GM12878 (cell line): Measurements from ENCODE around the gene TLNRD1. TPM values are rescaled to one million over a fixed set of nuclear protein-coding genes. Genes with fewer than 3 reads are reported as not detected.

Experiments used
- ATAC-seq: fragments of 200-7000 bp; cut with Tn5 transposase; 3 replicates; pipeline ENCODE4 v1.9.1; 2020; ENCODE audit warnings: mild to moderate bottlenecking, moderate library complexity
- BruUV-seq: library from RNA; stranded (reverse); fragments of 400-500 nt; replicated peaks from 2 replicates; lab custom pipeline; 2021; lab: Mats Ljungman, UMichigan
- CTCF ChIA-PET: fragments of 300-600 bp; sonication (Branson Sonifier 250); formaldehyde crosslinking; extraction: SDS; loops from one replicate; lab custom pipeline; 2021; ENCODE audit warnings: inconsistent platforms; lab: Yijun Ruan, JAX
- POLR2A ChIA-PET: fragments of 350-600 bp; formaldehyde crosslinking; extraction: SDS; loops from one replicate; lab custom pipeline; 2021; ENCODE audit warnings: inconsistent platforms; lab: Charles Lee
- RAD21 ChIA-PET: fragments of 300-600 bp; sonication (Branson Sonifier 250); formaldehyde crosslinking; loops from one replicate; lab custom pipeline; 2023; ENCODE audit warnings: antibody characterized with exemption; ENCODE audit not compliant: unreplicated experiment; lab: Charles Lee
- SMC1A ChIA-PET: fragments of 300-600 bp; sonication (Branson Sonifier 250); formaldehyde crosslinking; loops from one replicate; lab custom pipeline; 2023; ENCODE audit not compliant: unreplicated experiment, uncharacterized antibody; lab: Charles Lee
- DNase-seq: peaks from one replicate; pipeline ENCODE4 v3.0.0-alpha.2; 2011; ENCODE audit warnings: low read depth, low spot score
- FAIRE-seq: peaks from 3 replicates; lab custom pipeline; 2011; peaks lifted over from hg19 to GRCh38; lab: Jason Lieb, UNC
- H2AFZ ChIP-seq: 2 replicates; pipeline ENCODE4 v1.6.0; 2011; ENCODE audit warnings: low read depth, low read length, control low read depth; ENCODE audit not compliant: control insufficient read depth
- H3K27ac ChIP-seq: 2 replicates; pipeline ENCODE4 v1.5.1; 2011; ENCODE audit warnings: control low read depth; ENCODE audit not compliant: control insufficient read depth, insufficient read depth
- H3K27me3 ChIP-seq, 2 experiments: replicated peaks in 1 of 2; 2 replicates each; pipeline versions ENCODE4 v1.6.0 to v1.6.1; 2011; ENCODE audit warnings: low read length in 1 of 2; ENCODE audit not compliant: control insufficient read depth in 2 of 2, insufficient read depth in 2 of 2
- H3K36me3 ChIP-seq, 2 experiments: 2 replicates each; pipeline ENCODE4 v1.5.1; 2011; ENCODE audit warnings: low read length in 1 of 2; ENCODE audit not compliant: control insufficient read depth in 2 of 2, insufficient read depth in 2 of 2
- H3K4me1 ChIP-seq: 2 replicates; pipeline ENCODE4 v1.6.1; 2011; ENCODE audit warnings: mild to moderate bottlenecking, low read length, moderate library complexity, mixed read lengths; ENCODE audit not compliant: control insufficient read depth, insufficient read depth
- H3K4me2 ChIP-seq: 2 replicates; pipeline ENCODE4 v1.6.0; 2011; ENCODE audit warnings: control low read depth; ENCODE audit not compliant: control insufficient read depth, insufficient read depth
- H3K4me3 ChIP-seq: fragments of 200-600 bp; sonication (generic); 2 replicates; pipeline ENCODE4 v1.5.1; 2016
- H3K79me2 ChIP-seq: 2 replicates; pipeline ENCODE4 v1.6.0; 2011; ENCODE audit warnings: low read length; ENCODE audit not compliant: control insufficient read depth, insufficient read depth
- H3K9ac ChIP-seq: 2 replicates; pipeline ENCODE4 v1.8.0; 2011; ENCODE audit warnings: low read length, control low read depth, mixed read lengths; ENCODE audit not compliant: control insufficient read depth, insufficient read depth
- H3K9me3 ChIP-seq: replicated peaks from 3 replicates; pipeline ENCODE4 v1.5.1; 2011; ENCODE audit warnings: mild to moderate bottlenecking, low read length; ENCODE audit not compliant: control insufficient read depth, insufficient read depth
- H4K20me1 ChIP-seq: 2 replicates; pipeline ENCODE4 v1.6.0; 2011; ENCODE audit not compliant: control insufficient read depth, insufficient read depth
- ASH2L ChIP-seq: fragments of 300-600, 200-600 bp; sonication (generic); IDR thresholded peaks from 2 replicates; pipeline ENCODE4 v1.6.1; 2017; ENCODE audit warnings: low read depth, mild to moderate bottlenecking, borderline replicate concordance
- ATF7 ChIP-seq: fragments of 450-650 bp; IDR thresholded peaks from 2 replicates; pipeline ENCODE4 v1.6.1; 2016; ENCODE audit warnings: low read depth, mild to moderate bottlenecking
- CEBPB ChIP-seq, 2 experiments: fragments of 150-350 bp in 1 of 2; IDR thresholded peaks; 2 replicates each; pipeline ENCODE4 v1.6.1; 2012 to 2014; ENCODE audit warnings: low read depth in 2 of 2, low read length in 2 of 2, borderline replicate concordance in 1 of 2, inconsistent platforms in 1 of 2
- FOS ChIP-seq: IDR thresholded peaks from 3 replicates; pipeline ENCODE4 v1.6.1; 2011; ENCODE audit warnings: borderline replicate concordance; ENCODE audit not compliant: insufficient read length; ENCODE audit errors: extremely low read depth
- HDAC2 ChIP-seq: fragments of 200-600 bp; sonication (generic); IDR thresholded peaks from 2 replicates; pipeline ENCODE4 v1.6.1; 2017
- MTA3 ChIP-seq: IDR thresholded peaks from 2 replicates; pipeline ENCODE4 v1.6.1; 2012; ENCODE audit warnings: low read length, inconsistent platforms, borderline replicate concordance
- NBN ChIP-seq: fragments of 450-650 bp; IDR thresholded peaks from 2 replicates; pipeline ENCODE4 v1.6.1; 2016
- NFYB ChIP-seq: IDR thresholded peaks from 2 replicates; pipeline ENCODE4 v1.6.1; 2011; ENCODE audit warnings: low read depth, mild to moderate bottlenecking, low read length, improper control_type of control experiment, moderate library complexity; ENCODE audit not compliant: insufficient read depth
- POLR2AphosphoS5 ChIP-seq: IDR thresholded peaks from 2 replicates; pipeline ENCODE4 v1.6.1; 2011; ENCODE audit warnings: mild to moderate bottlenecking, low read length, inconsistent platforms
- SMARCA5 ChIP-seq: fragments of 450-650 bp; IDR thresholded peaks from 2 replicates; pipeline ENCODE4 v1.6.1; 2017; ENCODE audit warnings: mild to moderate bottlenecking
- STAT3 ChIP-seq: IDR thresholded peaks from 2 replicates; pipeline ENCODE4 v1.6.1; 2011; ENCODE audit warnings: low read depth, low read length, improper control_type of control experiment
- USF1 ChIP-seq: IDR thresholded peaks from 2 replicates; pipeline ENCODE4 v1.6.1; 2011; ENCODE audit warnings: borderline replicate concordance, low read depth, mild to moderate bottlenecking, moderate library complexity, mixed read lengths, low read length; ENCODE audit not compliant: insufficient read depth; ENCODE audit errors: extremely low read length
- ZNF384 ChIP-seq: IDR thresholded peaks from 2 replicates; pipeline ENCODE4 v1.6.1; 2012; ENCODE audit warnings: low read depth, mild to moderate bottlenecking, low read length, improper control_type of control experiment, borderline replicate concordance
- WGBS: methylation state at CpG from one replicate; pipeline ENCODE4 v1.1.6; 2016; ENCODE audit warnings: low lambda C conversion rate; ENCODE audit not compliant: insufficient replicate concordance, insufficient coverage; ENCODE audit errors: missing lambda C conversion rate; 5-methylcytosine and 5-hydroxymethylcytosine counted together
- in situ Hi-C: fragments of 300-500 bp; cut with MboI; formaldehyde crosslinking; loops from 9 replicates; pipeline ENCODE4 v1.14.3; 2018; ENCODE audit warnings: mixed read lengths
- intact Hi-C: fragments of 100-400 bp; cut with micrococcal nuclease; formaldehyde crosslinking; loops from one replicate; pipeline ENCODE4 v1.14.2; 2022; ENCODE audit not compliant: unreplicated experiment
- polyA plus RNA-seq, 11 experiments: library from polyadenylated mRNA; depleted of rRNA in 4 of 11; unstranded in 6 of 11; stranded (reverse) in 5 of 11; fragments of >200 nt; fragmentation: Nextera tagmentation in 4 of 11; fragmentation: Illumina TruSeq in 1 of 11; extraction: Ambion mirVana in 4 of 11; extraction: Trizol in 1 of 11; gene quantifications; 1 replicate in 1 of 11; 2 replicates in 10 of 11; pipeline versions ENCODE4 v1.2.1 to v1.2.3, GENCODE V29; 2011 to 2016; ENCODE audit warnings: inconsistent platforms in 2 of 11, missing spikeins in 2 of 11, low read depth in 1 of 11
- total RNA-seq, 4 experiments: library from RNA; depleted of rRNA in 3 of 4; stranded (reverse); fragments of >200 nt in 3 of 4; fragmentation: Illumina TruSeq in 1 of 4; extraction: Trizol in 1 of 4; gene quantifications; 2 replicates each; pipeline versions ENCODE4 v1.2.1 to v1.2.3, GENCODE V29; 2013 to 2021
- TF ChIP-seq, protein P1 (sequence below): IDR thresholded peaks from 2 replicates; pipeline ENCODE4 v1.6.1; 2011; ENCODE audit warnings: mild to moderate bottlenecking, low read depth, low read length, moderate library complexity; ENCODE audit not compliant: insufficient replicate concordance

TLNRD1 gene
- total and polyA plus RNA-seq, 10 of the 15 experiments (the other 5 are each of a cell fraction or from before 2014, with no cell fraction given): 2.5 to 44.8 (median 9.1) TPM

- ATAC-seq (no peak), FAIRE-seq (no peak)
- BruUV-seq: no TSS peak
- H2AFZ ChIP-seq: no peak overlapping the region
- no peak overlapping the region for H3K4me2 ChIP-seq
- ChIA-PET CTCF (interaction anchor here (0.7 kb wide), 1 partner anchor 93 kb away, joined by 3 read pairs; no protein-coding TSS in a partner anchor), POLR2A (no interaction called here)
- H3K79me2 ChIP-seq: no peaks in the 10 kb centered on the region
- H3K27me3 ChIP-seq: no peaks in the 10 kb centered on the region
- H3K4me3 ChIP-seq: no peak overlapping the region
- H3K36me3 ChIP-seq: no peaks in the 10 kb centered on the region
- intact Hi-C loops: no loop called here
- TF ChIP-seq USF1 (no peak), MTA3 (no peak), SMARCA5 (no peak), HDAC2 (no peak), NBN (no peak), POLR2AphosphoS5 (no peak), ASH2L (no peak), FOS (no peak), CEBPB (IDR thresholded peaks at IDR 0.05; ENCODE audit: borderline replicate concordance in 1 of 2, low read depth in 2 of 2, low read length in 2 of 2) (no peak), ATF7 (no peak), NFYB (no peak), STAT3 (no peak), ZNF384 (no peak)
- TF ChIP-seq, protein P1, sequence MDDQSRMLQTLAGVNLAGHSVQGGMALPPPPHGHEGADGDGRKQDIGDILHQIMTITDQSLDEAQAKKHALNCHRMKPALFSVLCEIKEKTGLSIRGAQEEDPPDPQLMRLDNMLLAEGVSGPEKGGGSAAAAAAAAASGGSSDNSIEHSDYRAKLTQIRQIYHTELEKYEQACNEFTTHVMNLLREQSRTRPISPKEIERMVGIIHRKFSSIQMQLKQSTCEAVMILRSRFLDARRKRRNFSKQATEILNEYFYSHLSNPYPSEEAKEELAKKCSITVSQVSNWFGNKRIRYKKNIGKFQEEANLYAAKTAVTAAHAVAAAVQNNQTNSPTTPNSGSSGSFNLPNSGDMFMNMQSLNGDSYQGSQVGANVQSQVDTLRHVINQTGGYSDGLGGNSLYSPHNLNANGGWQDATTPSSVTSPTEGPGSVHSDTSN: no peak
- TF ChIP-seq, all 136 proteins: peak for 0
- DNase-seq: no peak
- H3K9me3 ChIP-seq: no peaks in the 10 kb centered on the region
- ChIA-PET SMC1A (interaction anchor here (0.8 kb wide), 1 partner anchor 21 kb away, joined by 3 read pairs; no protein-coding TSS in a partner anchor), RAD21 (interaction anchor here (0.8 to 1.0 kb wide), 2 partner anchors 16 to 206 kb away, joined by 3 read pairs; no protein-coding TSS in a partner anchor)
- H3K9ac ChIP-seq: no peak overlapping the region
- H4K20me1 ChIP-seq: no peaks in the 10 kb centered on the region
- H3K27ac ChIP-seq: no peak overlapping the region
- in situ Hi-C loops: no loop called here
- WGBS: 96% methylated on average over 2 of the region's 2 CpGs
- H3K4me1 ChIP-seq: peaks cover 8% of the 10 kb centered on the region
Observed at GRCh38 chr15:81018197-81018596, 17.5 kb downstream of the TLNRD1 start.
